Thymus (tissue), 11 donors: ENCODE data around the gene FRG2C. TPM values are rescaled to one million over a fixed set of nuclear protein-coding genes. Genes with fewer than 3 reads are reported as not detected.
"Not testable (repeated sequence)": the region's sequence is repeated elsewhere in the genome, so short reads cannot be mapped to it uniquely, and the experiment has no call there.

Experiments
- DNase-seq, 9 donors: peaks; one replicate each; pipeline ENCODE4 v3.0.0-alpha.2; 2013; ENCODE audit warnings: low spot score in 9 of 9, low read depth in 6 of 9, missing footprints in 1 of 9
- H3K27ac ChIP-seq, 2 donors: one replicate each; pipeline ENCODE4 v1.5.1; 2013; ENCODE audit warnings: control low read depth in 1 of 2, low read depth in 1 of 2, low read length in 1 of 2, mild to moderate bottlenecking in 1 of 2, moderate library complexity in 1 of 2
- H3K27me3 ChIP-seq, 2 donors: one replicate each; pipeline ENCODE4 v1.5.1; 2013; ENCODE audit warnings: low read length in 1 of 2; ENCODE audit not compliant: control insufficient read depth in 2 of 2, insufficient read depth in 1 of 2
- H3K36me3 ChIP-seq, 2 donors: one replicate each; pipeline ENCODE4 v1.5.1; 2013; ENCODE audit warnings: low read length in 1 of 2, mild to moderate bottlenecking in 1 of 2, moderate library complexity in 1 of 2; ENCODE audit not compliant: control insufficient read depth in 2 of 2, insufficient read depth in 2 of 2
- H3K4me1 ChIP-seq, 2 donors: one replicate each; pipeline ENCODE4 v1.5.1; 2013; ENCODE audit warnings: low read length in 2 of 2; ENCODE audit not compliant: control insufficient read depth in 2 of 2, insufficient read depth in 2 of 2
- H3K4me3 ChIP-seq, 2 donors: one replicate each; pipeline ENCODE4 v1.5.1; 2013; ENCODE audit warnings: low read length in 2 of 2, control low read depth in 1 of 2, mild to moderate bottlenecking in 1 of 2
- H3K9me3 ChIP-seq, 2 donors: one replicate each; pipeline ENCODE4 v1.5.1; 2013; ENCODE audit warnings: low read length in 1 of 2, mild to moderate bottlenecking in 1 of 2; ENCODE audit not compliant: control insufficient read depth in 2 of 2, insufficient read depth in 1 of 2
- WGBS: extraction: QIAGEN DNeasy Blood & Tissue Kit; methylation state at CpG from one replicate; pipeline ENCODE4 v1.1.7; 2013; 5-methylcytosine and 5-hydroxymethylcytosine counted together
- polyA plus RNA-seq: library from polyadenylated mRNA; stranded (reverse); fragments of 200-250 nt; gene quantifications from one replicate; pipeline ENCODE4 v1.2.3, GENCODE V29; 2013
- total RNA-seq: library from RNA; stranded (reverse); fragments of 120-200 nt; gene quantifications from one replicate; pipeline ENCODE4 v1.2.4, GENCODE V29; 2013
- donor health status: healthy.

FRG2C gene
- total and polyA plus RNA-seq, 2 donors = under 0.01 to 0.14 TPM

DNA sequence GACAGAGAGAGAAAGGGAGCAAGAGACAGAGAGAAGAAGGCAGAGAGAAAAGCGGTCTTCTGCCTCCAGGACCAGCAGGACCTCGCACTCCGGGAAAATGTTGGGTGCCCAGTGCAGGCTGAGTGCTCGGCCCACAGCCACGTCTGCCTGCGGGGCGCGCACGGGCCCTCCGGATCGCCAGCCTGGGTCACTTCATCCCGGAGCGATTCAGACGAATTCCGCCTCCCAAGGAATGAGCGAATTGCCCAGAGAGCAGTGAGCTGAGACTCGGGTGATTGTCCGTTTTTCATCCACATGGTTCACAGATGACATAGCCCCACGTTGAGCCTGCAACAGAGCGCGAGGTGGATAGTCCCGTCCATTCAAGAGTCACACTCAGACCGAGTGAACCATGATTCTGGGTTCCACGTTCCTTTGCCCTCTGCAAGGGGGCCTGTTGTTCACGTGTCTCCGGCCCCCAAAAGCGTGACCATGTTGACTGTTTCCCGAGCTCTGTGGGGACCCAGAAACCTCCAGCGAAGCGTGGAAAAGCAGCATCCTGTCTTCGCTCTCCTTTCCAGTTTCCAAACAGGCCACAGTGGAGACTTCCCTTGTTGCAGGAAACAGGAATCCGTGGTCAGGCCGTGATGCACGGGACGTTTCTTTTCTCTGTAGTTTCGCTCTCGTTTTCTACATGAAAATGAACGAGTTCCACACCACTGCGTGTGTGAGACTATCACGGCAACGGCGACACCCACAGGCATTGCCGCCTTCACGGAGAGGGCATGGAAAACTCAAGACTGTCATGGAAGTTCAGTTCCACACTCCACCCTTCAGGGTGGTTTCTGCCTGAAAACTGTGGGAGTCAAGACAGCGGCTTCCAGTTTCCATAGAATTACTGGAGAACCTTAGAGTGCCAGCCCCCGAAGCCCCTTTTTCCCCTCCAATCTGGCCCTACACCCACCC is 3.9 kb downstream of the FRG2C start:
- not testable (repeated sequence) for H3K4me3 ChIP-seq, H3K36me3 ChIP-seq, H3K4me1 ChIP-seq, H3K27ac ChIP-seq, DNase-seq
- Histone ChIP-seq H3K9me3 (peaks cover 6 to 12% of the 10 kb centered on the region in 2 donors), H3K27me3 (peaks cover 23 to 59% of the 10 kb centered on the region in 2 donors)
- WGBS = 23% methylated on average over 46 of the region's 46 CpGs

DNA sequence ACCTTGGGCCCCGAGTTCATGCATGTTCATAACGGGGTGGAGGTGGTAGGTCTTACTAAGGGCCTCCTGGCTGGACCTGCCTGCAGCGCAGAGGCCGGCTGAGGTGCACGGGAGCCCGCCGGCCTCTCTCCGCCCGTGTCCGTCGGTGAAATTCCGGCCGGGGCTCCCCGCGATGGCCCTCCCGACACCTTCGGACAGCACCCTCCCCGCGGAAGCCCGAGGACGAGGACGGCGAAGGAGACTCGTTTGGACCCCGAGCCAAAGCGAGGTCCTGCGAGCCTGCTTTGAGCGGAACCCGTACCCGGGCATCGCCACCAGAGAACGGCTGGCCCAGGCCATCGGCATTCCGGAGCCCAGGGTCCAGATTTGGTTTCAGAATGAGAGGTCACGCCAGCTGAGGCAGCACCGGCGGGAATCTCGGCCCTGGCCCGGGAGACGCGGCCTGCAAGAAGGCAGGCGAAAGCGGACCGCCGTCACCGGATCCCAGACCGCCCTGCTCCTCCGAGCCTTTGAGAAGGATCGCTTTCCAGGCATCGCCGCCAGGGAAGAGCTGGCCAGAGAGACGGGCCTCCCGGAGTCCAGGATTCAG is 4.7 kb downstream of the FRG2C start:
- H3K27ac ChIP-seq, H3K4me3 ChIP-seq, H3K36me3 ChIP-seq, DNase-seq, H3K4me1 ChIP-seq: not testable (repeated sequence)
- WGBS = 51% methylated on average over 53 of the region's 53 CpGs
- H3K27me3 ChIP-seq = peaks cover 23 to 60% of the 10 kb centered on the region in 2 donors
- peaks cover 6 to 12% of the 10 kb centered on the region in 2 donors for H3K9me3 ChIP-seq

DNA sequence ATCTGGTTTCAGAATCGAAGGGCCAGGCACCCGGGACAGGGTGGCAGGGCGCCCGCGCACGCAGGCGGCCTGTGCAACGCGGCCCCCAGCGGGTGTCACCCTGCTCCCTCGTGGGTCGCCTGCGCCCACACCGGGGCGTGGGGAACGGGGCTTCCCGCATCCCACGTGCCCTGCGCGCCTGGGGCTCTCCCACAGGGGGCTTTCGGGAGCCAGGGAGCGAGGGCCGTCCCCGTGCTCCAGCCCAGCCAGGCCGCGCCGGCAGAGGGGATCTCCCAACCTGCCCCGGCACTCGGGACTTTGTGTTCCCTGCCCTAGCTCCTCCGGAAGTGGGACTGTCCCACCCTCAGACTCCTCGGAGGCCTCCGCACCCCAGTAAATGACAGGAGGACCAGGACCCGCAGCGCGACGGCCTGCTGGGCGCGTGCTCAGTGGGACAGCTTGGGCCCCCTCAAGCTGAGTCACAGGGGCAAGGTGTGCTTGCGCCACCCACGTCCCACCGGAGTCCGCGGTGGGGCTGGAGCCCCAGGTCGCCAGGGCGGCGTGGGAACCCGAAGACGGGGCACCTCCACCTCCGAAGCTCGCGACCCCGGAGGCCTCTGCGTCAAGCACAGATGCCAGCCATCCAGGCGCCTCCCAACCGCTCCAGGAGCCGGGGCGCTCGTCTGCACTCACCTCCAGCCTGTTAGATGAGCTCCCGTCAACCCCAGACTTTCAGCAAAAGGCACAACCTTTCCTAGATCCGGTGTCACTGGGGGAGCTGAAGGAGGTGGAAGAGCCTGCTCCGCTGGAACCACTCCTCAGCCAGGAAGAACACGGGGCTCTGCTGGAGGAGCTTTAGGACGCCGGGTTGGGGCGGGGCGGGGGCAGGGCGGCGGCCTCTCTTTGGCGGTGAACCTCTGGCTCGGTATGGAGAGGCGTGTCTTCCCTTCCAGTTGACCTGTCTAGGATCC is 5.5 kb downstream of the FRG2C start:
- DNase-seq = peak in 3 of 9 donors; percentile 19 to 22 (median 21)
- Histone ChIP-seq H3K27me3 (peaks cover 23 to 60% of the 10 kb centered on the region in 2 donors), H3K9me3 (peaks cover 6 to 12% of the 10 kb centered on the region in 2 donors)
- not testable (repeated sequence) for H3K27ac ChIP-seq, H3K4me1 ChIP-seq, H3K36me3 ChIP-seq, H3K4me3 ChIP-seq
- WGBS = 36% methylated on average over 71 of the region's 71 CpGs

DNA sequence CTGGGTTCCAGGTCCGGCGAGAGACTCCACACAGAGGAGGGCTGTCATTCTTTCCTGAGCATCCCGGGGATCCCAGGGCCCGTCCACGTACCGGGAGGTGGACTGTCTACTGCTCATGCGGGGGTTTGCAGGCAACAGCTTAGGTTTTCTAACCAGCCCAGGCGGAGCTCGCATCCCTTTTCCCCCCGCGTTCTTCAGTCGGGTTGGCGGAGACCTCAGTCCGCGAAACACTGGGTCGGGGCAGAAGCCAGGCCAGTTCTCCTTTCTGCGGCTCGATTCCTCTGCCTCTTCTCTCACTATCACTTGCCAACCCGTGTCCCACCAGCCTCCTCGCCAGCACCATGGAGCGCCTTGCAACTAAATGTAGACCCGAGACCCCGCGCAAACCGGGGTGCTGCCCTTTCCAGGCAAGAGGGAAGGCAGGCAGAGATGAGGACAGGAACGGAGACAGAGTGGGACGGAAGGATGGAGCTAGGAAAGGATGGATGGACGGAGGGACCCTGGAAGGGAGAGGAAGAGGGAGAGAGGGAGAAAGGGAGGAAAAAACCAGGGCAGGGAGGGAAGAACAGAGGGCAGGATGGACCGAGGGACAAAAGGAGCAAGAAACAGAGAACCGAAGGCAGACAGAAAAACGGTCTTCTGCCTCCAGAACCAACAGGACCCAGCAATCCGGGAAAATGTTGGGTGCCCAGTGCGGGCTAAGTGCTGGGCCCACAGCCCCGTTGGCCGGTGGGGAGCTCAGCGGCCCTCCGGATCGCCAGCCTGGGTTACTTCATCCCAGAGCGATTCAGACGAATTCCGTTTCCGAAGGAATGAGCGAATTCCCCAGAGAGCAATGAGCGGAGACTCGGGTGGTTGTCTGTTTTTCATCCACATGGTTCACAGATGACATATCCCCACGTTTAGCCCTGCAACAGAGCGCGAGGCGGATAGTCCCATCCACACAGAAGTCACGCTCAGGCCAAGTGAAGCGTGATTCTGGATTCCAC is 6.5 kb downstream of the FRG2C start:
- 14% methylated on average over 51 of the region's 51 CpGs for WGBS
- H3K4me3 ChIP-seq, H3K4me1 ChIP-seq, DNase-seq, H3K27ac ChIP-seq, H3K36me3 ChIP-seq: not testable (repeated sequence)
- peaks cover 6 to 12% of the 10 kb centered on the region in 2 donors for H3K9me3 ChIP-seq
- H3K27me3 ChIP-seq = peaks cover 23 to 58% of the 10 kb centered on the region in 2 donors

DNA sequence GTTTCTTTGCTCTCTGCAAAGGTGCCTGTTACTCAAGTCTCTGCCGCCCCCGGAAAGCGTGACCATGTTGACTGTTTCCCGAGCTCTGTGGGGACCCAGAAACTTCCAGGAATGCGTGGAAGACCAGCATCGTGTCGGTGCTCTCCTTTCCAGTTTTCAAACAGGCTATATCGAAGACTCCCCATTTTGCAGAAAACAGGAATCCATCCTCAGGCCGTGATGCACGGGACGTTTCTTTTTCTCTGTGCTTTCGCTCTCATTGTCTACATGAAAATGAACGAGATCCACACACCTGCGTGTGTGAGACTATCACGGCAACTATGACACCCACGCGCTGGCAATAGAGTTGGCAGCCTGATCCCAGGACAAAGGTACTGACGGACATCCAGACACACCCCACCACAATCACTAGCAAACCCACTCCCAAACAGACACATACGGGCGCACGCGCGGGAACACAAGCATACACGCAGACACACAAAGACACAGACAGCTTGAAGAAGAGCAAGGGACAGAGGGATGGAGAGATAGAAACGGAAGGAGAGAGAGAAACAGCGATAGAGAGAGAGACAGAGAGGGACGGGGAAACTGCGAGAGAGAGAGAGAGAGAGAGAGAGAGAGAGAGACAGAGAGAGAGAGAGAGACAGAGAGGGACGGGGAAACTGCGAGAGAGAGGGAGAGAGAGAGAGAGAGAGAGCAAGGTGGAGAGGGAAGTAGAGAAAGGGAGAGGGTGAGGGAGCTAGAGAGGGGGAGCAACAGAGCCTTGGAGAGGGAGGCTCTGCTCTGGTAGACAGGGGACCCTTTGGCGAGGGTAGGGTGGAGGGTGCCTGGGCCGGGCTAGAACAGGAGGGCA is 7.4 kb downstream of the FRG2C start:
- not testable (repeated sequence) for H3K36me3 ChIP-seq, H3K4me1 ChIP-seq, H3K27ac ChIP-seq, DNase-seq, H3K4me3 ChIP-seq
- Histone ChIP-seq H3K9me3 (peaks cover 6 to 12% of the 10 kb centered on the region in 2 donors), H3K27me3 (peaks cover 23 to 55% of the 10 kb centered on the region in 2 donors)
- WGBS = 19% methylated on average over 32 of the region's 32 CpGs

DNA sequence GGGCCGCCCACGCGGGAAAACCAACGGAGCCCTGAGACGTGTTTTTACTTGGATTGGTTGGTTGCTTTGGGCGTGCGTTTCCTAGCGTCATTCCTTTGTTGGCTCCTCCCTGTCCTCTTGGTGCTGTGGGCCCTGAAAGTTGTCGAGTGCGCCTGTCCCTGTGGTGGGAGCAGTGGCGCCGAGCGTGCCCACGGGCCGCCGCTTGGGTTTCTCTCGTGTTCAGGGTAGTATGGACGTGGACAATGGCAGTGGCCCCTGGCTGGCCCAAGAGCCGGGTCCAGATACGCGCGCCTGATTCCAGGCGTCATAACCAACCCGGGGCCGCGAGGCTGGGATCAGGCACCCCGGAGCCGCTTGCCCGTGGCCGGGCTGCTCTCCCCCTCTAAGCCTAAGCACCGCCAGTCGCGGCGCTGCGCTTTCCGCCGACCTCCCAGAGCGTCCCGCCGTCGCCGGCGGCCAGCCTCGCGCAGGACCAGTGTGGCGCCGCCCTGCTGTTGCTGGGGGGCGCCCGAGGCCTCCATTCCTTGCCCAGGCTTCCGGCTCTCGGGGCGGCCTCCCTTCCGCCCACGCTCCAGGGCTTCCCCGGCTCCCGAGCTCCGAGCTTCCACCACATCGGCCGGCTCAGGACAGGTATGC is 8.1 kb downstream of the FRG2C start:
- H3K4me3 ChIP-seq, DNase-seq, H3K4me1 ChIP-seq, H3K36me3 ChIP-seq, H3K27ac ChIP-seq: not testable (repeated sequence)
- Histone ChIP-seq H3K27me3 (peaks cover 23 to 54% of the 10 kb centered on the region in 2 donors), H3K9me3 (peaks cover 6 to 12% of the 10 kb centered on the region in 2 donors)
- WGBS = 16% methylated on average over 59 of the region's 59 CpGs

DNA sequence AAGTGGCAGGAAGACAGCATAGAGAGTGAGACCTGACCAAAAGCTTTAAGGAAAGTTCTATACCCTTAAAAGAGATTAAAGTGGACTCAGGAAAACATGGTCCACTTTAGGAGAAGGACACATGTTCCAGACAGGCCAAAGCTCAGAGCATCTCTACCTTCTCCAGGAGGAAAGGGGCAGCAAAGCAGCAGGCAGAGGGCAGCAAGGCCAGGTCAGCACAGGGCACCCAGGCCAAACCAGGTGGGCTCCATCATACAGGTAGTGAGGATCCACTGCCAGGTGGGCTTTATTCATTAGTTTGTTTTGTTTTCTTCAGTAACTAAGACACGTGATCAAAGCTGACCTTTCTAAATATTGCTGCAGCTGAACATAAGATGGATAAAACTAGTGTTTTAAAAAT is 19.8 kb downstream of the FRG2C start:
- not testable (repeated sequence) for H3K27ac ChIP-seq, H3K4me1 ChIP-seq, H3K36me3 ChIP-seq, H3K27me3 ChIP-seq, H3K4me3 ChIP-seq, DNase-seq, H3K9me3 ChIP-seq
- 86% methylated on average over 1 of the region's 1 CpG for WGBS
